T-helper 22 cell (primary cell): ENCODE data around the gene GNB1.
"Not testable (repeated sequence)": the region's sequence is repeated elsewhere in the genome, so short reads cannot be mapped to it uniquely, and the experiment has no call there.

Experiments used
- DNase-seq: peaks from one replicate; pipeline ENCODE4 v3.0.0-alpha.2; 2020; ENCODE audit warnings: low read depth

The GNB1 gene

DNA sequence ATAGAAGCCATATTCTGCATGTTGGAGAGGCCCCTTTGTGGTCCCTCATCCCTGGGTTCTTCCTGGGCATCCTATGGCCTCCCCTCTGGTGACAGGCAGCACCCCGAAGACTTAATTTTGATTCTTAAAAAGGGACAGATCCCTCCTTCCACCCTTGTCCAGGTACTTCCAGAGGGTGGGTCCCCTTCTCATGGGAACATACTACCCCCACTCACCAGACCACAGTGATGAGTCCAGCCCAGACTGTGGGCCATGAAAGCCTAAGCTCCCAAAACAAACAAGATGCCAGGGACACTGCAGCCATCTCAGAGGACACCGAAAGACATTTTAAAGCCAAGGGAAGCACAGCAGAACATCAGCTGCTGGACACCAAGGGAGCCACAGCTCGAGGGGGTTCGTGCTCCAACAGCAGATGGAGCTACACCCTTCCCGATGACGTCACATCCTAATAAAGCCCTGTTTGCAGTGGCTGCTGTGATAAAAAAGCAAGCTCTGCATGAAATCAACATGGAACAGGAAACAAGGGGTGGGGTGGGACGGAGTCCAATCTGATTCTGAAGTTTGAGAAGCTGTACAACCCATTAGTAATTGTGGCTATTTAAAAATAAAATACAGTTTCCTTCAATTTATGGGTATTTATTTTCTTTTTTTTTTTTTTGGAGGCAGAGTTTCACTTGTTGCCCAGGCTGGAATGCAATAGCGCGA lies 32.4 kb downstream of the GNB1 start:
- peak; percentile 14 for DNase-seq

DNA sequence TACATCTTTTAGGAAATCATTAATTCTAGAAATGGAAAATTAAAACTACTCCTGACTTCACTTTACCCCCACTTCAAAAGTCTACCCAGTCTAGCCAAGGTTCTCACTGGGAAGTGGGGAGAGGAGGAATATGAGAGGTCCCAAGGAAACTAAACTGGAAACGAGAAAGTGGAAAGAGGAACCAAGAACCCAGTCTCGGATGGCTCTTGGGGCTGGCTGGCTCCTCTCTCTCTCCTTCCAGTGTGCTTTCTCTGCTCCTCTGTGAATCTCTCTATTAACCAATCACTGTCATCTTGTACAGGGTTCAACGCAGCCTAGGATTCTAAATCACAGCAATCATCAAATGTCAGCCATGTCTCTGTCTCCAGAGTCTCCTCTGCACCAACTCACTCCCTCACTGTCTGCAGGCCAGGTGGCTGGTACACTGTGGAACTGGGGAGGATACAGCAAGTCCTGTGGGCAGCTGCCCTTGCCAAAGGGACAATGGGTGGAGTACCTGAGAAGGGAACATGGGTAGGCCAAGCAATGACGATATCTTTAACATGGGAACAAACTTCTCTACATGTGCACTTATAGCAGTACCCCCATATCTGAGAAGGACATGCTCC lies 33.7 kb downstream of the GNB1 start:
- no peak for DNase-seq

DNA sequence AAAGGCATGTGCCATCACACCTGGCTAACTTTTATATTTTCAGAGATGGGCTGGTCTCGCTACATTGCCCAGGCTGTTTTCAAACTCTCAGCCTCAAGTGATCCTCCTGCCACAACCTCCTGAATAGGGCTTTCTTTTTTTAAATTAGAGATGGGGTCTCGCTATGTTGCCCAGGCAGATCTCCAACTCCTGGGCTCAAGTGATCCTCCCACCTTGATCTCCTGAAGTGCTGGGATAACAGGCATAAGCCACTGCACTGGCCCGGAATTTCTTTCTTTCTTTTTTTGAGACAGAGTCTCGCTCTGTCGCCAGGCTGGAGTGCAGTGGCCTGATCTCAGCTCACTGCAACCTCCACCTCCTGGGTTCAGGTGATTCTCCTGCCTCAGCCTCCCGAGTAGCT lies 34.7 kb downstream of the GNB1 start:
- not testable (repeated sequence) for DNase-seq

DNA sequence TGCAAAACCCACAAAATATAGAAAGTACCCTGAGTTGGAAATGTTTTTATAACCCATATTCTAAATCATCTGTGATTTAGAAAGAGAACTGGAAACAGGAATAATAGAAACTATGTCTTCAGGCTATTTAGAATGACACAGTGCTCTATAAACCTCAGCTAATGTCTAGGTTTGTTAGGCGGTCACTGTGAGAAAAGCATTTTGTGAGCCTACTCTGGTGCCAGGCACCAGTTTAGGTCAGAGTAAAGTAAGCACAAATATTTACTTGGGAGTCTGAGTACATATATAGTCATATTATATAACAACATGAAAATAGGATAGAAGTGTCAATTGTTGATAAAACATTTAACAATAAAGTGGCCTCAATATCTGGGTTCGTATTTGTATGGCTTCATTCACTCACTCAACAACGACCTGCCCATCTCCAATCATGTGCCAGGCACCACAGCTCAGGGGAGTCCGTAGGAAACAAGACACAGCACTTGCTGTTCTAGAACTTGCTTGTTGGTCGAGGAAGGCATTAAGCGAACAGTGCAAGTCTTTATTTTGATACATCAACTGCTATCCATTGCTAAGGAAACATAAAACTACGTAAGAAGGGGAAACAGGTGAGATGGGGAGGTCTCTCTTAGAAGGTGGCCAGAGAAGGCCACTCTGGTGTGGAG lies 37.2 kb downstream of the GNB1 start:
- no peak for DNase-seq

DNA sequence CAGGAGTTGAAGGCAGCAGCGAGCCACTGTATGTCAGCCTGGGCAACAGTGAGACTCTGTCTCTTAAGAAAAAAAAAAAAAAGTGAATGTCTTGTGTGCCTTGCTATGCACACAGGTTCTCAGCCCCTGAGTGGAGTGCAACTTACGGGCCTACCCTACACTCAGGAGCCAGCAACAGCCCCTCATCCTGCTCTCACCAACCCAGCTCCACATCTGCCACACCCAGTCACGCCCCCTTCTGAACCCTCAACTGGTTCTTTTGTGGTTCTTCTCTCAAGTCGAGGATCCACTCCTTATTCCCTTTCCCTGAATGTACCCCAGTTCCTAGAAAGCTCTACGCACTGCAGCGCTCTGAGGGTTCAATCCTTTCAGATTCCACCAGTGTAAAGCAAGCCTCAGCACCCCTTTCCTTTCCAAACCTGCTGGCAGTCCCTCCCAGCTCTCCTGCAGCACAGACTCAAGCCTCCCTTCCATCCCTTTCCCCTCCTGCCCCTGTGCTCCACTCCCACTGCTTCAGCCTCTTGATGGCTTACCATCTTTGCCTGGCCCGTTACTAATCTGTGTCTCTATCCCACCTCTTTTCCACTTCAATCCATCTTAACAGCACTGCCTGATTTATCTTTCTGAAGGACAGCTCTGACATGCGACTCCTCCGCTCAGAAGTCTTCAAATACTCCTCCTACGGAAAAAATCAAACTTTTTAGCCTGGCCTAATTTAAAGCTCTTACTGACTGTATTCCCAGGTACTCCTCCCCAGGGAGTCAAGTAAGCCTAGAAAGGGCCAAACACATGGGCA lies 38.1 kb downstream of the GNB1 start:
- no peak for DNase-seq

DNA sequence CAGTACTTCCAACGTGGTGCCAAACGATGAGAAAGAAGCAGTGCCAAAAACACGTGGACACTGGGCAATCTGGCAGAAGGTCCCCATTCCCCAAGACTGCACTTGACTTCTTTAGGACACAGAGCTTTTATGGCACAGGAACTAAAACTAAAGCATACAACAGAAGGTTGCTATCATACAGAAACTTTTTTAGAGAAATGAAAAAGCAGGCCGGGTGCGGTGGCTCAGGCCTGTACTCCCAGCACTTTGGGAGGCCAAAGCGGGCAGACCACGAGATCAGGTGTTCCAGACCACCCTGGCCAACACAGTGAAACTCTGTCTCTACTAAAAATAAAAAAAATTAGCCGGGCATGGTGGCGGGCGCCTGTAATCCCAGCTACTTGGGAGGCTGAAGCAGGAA lies 43.0 kb downstream of the GNB1 start:
- no peak for DNase-seq

DNA sequence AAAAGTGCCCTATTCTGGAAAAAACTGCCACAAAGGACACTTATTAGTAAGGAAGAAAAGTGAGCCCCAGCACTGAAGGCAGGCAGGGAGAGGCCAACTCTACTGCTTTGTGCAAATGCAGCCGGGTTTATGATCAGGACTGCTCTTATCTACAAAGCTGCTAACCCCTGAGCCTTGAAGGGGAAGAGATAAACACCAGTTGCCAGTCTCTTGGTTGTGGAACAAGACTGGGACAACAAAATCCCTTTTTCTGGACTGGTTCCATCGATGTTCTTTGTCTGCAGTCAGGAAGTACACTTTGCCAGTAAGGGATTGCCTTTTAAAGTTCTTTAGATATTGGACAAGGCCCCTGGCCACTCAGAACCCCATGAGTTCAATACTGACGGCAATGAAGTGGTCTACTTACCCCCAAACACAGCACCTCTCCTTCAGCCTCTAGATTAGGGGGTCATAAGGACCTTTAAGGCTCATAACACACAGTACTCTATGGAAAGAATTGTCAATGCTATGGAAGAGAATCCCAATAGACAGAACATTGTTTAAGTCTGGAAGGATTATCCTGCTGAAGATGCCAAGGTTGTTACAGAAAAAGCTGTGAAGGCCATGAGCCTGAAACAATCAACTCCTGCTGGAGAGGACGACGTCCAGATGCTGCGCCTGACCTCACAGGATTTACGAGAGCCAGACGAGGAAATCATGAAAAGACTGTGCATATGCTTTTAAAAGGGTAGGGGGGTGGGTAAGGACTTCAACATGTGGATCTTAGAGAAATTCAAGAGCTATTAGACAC lies 43.6 kb downstream of the GNB1 start:
- DNase-seq: no peak

DNA sequence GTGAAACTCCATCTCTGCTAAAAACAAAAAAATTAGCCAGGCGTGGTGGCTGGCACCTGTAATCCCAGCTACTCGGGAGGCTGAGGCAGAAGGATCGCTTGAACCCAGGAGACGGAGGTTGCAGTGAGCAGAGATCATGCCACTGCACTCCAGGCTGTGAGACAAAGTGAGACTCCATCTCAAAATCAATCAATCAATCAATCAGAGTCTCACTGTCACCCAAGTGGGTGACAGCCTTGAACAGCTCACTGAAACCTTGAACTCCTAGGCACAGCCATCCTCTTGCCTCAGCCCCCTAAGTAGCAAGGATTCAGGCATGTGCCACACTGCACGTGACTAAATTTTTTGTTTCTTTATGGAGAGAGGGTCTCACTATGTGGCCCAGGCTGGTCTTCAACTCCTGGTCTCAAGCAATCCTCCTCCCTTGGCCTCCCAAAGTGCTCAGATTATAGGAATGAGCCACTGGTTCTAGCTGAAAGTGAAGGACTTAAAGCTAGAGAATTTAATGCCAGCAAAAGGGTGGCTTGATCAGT lies 44.4 kb downstream of the GNB1 start:
- DNase-seq: no peak

DNA sequence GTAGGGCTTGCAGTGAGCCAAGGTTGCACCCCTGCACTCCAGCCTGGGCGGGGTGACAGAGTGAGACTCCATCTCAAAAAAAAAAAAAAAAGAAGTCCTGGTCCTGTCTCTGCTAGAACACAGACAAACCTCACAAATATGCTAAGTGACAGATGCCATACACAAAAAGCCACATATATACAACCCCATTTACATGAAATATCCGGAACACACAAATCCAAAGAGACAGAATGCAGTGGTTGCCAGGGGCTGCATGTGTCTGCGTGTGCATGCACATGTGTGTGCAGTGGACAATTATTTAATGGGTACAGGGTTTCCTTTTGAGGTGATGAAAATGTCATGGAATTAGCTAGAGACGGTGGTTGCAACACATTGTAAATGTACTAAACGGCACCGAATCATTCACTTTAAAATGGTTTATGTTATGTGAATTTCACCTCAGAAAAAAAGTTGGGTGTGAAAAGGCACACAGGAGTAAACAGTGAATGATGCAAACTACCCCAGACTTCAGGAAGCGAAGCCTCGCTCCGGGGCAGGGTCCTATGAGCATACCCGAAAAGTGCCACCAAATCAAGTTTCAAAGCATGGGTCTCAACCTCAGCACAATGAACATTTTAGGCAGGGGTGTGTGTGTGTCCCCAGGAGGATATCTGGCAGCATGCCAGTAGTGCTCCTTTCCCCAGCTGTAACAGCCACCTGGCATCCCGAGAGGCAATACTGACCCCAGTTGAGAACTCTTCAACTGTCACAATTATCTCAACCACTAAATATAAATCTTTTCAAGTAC lies 48.3 kb downstream of the GNB1 start:
- no peak for DNase-seq

DNA sequence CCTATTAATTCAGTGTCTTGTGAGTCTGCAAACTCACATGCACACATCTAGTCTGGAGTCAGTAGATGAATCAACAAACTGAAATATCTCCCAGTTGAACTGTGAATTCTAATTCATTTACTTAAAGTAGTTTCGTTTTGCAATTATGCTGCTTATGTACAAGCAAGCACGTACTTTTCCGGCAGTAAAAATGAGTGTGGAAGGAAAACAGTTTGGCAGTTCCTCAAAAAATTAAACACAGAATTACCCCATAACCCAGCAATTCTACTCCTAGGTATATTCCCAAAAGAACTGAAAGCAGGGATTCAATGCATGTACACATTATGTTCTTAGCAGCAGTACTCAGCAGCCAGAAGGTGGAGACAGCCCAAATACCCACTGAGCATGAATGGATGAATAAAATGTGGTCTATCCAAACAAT lies 49.3 kb downstream of the GNB1 start:
- no peak for DNase-seq

DNA sequence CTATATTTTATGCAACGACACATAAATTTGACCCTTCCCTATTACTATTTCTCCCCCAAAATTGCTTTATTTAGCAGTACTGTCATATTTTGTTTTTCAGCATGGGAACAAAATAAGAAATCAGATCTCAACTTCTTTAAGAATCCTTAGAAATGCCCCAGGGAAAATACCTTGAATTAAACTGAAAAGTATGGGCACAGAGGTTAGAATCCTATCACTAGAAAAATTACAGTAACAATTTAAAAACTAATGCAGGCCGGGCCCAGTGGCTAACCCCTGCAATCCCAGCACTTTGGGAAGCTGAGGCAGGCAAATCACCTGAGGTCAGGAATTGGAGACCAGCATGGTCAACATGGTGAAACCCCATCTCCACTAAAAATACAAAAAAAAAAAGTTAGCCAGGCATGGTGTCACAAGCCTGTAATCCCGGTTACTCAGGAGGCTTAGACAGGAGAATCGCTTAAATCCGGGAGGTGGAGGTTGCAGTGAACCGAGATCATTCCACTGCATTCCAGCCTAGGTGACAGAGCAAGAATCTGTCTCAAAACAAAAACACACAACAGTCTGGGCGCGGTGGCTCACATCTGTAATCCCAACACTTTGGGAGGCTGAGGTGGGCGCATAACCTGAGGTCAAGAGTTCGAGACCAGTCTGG lies 51.4 kb downstream of the GNB1 start:
- DNase-seq: no peak

DNA sequence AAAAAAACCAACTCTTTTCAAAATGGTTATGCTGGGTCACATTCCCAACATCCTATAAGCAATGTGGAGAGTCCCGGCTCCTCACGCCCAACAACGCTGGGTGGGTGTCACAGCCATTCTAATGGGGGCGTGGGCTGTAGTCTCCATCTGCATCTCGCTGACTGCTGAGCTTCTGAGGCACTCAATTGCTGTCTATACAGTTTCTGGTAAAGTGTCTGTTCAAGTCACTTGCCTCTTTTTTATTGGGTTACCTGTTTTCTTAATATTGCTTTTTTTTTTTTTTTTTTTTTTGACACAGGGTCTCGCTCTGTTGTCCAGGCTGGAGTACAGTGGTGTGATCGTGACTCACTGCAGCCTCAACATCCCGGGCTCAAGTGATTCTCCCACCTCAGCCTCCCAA lies 54.8 kb downstream of the GNB1 start:
- no peak for DNase-seq

DNA sequence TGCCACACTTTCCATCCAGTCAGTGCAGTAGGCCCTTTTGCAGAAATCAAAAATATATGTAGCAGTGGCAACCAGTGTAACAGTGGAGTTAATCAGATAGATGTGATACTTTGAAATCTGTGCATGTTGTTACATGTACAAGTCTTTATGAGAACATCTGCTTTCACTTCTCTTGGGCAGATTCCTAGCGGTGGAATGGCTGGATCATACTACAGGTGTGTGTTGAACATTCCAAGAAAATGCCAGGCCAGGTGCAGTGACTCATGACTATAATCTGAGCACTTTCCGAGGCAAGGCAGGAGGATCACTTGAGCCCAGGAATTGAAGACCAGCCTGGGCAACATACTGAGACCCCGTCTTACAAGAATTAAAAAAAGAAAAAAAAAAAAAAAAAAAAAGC lies 55.3 kb downstream of the GNB1 start:
- DNase-seq: no peak

DNA sequence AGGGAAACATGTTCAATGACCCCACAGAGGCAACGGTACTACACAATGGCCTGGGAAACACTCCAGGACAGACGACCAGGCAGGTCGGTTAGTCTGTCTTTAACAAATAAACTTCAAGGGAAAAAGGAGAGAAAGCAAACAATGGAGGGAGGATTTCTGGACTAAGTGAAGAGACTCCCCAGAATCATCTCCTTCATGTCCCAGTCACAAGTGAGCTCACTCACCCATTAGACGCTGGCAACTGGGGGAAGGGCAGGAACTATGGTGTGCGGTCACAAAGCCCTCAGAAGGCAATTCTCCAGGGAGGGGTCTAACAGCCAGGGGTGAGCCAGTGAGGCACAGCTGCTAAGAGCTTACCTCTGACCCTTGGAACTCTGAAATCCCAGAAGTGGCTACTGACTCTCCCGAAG lies 57.0 kb downstream of the GNB1 start:
- DNase-seq: no peak

DNA sequence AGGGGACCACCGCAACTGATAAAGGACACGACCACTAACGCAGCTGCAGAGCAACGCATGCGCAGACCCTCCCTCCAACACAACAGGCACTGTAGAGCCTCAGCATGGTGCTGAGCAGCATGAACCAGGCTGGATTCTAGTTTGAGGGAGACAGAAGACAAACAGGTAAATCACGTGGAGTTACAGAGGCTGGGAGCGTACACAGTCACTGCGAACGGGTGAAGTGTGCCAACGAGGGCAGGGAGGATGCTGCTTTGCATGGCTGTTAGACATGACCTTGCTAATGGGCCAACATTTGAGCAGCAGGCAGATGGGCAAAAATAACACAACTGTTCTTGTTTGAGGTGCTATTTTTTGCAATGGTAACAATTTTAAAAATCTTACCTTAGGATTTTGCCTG lies 57.4 kb downstream of the GNB1 start:
- DNase-seq: no peak

DNA sequence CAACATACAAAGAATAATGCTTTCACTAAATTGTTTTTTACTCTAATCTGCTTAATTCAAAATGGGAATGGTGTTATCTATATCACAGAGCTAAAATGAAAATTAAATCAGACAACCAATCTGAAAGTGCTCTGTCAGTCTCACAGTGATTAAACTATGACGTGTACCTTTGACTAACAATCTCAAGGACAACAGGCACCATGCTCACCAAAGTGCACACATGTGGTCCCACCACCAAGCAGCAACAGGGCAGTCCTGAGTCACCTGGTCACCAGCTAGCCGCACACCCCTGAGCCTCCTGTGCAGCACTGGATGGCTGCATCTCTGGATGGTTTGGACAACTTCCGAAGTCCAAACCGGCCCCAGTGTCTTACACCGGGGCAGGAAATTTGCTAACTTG lies 58.1 kb downstream of the GNB1 start:
- no peak for DNase-seq

DNA sequence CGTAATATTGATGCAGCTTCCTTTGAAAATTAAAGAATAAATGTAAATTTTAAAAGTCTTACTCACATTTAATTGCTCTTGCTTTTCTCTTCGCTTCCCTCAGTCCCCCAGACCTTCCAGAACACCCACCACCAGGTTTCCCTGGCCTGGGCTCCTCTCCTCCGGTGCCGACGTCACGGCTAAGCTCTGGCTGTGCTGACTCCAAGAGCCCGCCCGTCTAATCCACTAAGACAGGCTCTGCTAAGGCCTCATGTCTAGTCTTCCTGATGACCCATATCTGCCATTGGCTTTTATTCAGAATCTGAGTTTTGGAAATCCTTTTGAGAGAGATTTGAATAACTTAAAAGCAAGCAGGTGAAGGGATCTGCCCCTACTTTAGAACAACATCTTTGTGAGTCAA lies 58.7 kb downstream of the GNB1 start:
- DNase-seq: no peak

DNA sequence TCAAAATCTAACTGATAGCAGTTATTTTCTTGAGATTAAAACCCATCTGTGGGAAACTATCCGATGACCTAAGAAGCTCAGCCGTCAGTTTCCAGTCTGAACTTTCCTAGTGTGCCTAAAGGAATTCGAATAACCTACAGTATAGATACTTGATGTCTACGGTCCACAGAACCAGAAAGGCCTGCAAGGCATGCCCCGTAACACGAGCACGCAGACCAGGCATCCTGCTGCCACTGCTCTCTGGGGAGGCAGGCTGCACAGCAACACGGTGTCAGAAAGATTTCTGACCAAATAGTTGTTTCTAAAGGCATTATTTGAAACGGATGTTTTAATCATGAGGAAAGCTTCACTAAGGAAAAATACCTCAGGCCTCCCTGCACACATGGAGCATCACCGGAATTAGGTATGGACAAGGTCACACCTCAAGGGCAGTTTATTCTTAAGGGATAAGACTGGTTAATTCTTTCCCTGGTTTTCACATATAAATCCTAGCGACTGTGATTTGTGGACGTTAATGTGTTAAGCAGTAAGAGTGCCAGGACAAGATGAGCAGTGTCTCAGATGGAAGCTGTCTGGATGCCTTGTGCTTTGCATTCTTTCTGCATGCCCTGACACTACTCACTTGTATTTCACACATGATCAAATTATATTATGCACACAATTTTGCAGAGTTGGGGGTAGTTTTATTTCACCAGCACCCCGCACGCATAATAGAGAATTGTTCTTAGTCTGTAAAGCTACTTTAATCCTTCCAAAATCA lies 63.6 kb downstream of the GNB1 start:
- no peak for DNase-seq

DNA sequence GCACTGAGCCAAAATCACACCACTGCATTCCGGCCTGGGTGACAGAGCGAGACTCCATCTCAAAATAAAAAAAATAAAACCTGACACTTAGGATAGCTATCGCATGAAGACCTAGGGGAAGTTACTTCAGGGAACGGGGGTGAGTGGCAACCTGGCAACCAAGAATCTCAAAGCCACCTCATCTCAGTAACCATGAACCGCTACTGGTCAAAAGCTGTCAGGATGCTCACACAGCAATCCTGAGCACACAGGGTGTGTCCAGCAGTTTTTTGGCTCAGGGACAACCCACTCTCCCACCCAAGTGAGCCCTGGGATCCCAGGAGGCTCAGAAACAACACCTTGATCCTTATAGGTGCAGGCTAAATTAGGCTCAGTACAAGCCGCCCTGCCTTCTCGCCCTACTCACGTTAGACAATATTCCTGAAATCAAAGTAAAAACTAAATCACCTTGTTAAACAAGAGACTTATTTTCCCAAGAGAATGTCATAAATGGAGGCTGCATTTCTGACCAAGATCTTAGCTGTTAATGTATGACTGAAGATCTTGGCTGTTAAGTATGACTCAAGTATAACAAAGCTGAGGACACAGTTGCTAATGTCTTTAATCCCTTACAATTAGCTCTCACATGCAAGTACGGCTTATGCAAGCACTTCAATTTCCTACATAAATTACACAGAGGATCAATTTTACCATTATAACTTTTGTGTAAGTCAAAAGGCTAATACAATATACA lies 64.4 kb downstream of the GNB1 start:
- no peak for DNase-seq
